A673 (cell line): Measurements from ENCODE around the gene COA6.

Source experiments
- EZH2 ChIP-seq: fragments of 200-600 bp; sonication (generic); IDR thresholded peaks from 2 replicates; pipeline ENCODE4 v1.6.1; 2017; ENCODE audit warnings: borderline replicate concordance, low read depth, mild to moderate bottlenecking, mixed read lengths, antibody characterized with exemption, low read length; ENCODE audit not compliant: poor library complexity, severe bottlenecking
- TF ChIP-seq, protein P1 (sequence below): fragments of 300-800, 200-600 bp; sonication (generic); conservative IDR thresholded peaks from 2 replicates; pipeline ENCODE4 v1.5.1; 2017; ENCODE audit warnings: low read depth, mild to moderate bottlenecking, antibody characterized with exemption, low read length, moderate library complexity, mixed read lengths

DNA sequence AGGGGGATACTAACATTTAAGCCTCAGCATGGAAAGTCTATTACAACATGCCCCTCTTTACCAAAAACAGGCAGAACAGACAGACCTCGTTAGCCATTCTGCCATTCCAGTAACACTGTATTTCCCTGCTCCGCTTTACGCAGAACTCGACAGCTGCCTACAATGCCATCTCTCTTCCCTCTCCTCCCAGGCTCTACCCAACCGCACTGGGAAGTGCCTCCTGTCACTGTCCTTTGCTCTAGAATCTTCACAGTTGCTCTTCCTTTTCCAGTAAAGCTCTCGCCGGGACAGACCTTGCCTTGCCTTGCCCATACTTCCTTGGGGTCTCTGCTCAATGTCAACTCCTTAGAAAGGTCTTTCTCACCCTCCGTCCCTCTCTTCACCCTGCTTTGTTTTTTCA, 22.8 kb downstream of the COA6 start:
- TF ChIP-seq, protein P1, sequence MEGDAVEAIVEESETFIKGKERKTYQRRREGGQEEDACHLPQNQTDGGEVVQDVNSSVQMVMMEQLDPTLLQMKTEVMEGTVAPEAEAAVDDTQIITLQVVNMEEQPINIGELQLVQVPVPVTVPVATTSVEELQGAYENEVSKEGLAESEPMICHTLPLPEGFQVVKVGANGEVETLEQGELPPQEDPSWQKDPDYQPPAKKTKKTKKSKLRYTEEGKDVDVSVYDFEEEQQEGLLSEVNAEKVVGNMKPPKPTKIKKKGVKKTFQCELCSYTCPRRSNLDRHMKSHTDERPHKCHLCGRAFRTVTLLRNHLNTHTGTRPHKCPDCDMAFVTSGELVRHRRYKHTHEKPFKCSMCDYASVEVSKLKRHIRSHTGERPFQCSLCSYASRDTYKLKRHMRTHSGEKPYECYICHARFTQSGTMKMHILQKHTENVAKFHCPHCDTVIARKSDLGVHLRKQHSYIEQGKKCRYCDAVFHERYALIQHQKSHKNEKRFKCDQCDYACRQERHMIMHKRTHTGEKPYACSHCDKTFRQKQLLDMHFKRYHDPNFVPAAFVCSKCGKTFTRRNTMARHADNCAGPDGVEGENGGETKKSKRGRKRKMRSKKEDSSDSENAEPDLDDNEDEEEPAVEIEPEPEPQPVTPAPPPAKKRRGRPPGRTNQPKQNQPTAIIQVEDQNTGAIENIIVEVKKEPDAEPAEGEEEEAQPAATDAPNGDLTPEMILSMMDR = no peak
- TF ChIP-seq EZH2 = no peak
